Activated effector memory CD4-positive, alpha-beta T cell treated with anti-CD3 and anti-CD28 coated beads, Interleukin-2, amount 50 U/mL, for 16 hours (primary cell): ENCODE data around the gene BANF1.

Experiments used
- DNase-seq: peaks from one replicate; pipeline ENCODE4 v3.0.0-alpha.2; 2020

Gene BANF1

DNA sequence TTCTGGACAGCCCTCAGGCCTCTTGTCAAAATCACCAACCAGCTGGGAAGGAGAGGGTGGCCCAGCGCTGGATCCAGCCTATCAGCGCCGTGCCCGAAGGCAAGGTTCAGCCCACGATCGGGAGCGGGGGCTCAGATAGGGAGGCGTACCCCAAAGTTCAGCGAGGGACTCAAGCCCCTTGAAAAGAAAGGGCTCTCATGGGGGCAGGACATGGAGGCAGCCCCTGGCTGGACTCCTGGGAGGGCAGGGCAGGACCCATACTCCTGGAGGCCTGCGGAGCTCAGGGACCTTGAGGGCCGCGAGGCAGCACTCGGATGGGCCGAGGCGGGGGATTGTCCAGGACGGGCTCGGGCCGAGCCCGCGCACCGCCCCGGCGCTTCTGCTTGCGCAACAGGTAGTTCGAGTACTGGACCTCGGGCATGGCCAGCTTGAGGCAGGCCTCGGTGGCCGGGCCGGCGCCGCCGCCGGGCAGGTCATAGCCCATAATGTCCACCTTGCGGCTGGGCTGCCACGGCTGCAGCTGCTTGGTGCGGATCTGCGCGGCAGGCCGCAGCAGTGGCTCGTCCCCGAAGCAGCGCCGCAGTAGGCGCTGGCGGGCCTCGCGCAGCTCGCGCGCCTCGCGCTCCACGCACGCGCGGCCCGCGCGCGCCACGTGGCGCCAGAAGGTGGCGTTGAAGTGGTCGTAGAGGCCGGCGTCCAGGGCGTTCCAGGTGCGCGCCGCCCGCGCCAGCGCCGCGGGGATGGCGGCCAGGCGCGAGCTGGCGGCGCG is 40.1 kb downstream of the BANF1 start:
- no peak for DNase-seq

DNA sequence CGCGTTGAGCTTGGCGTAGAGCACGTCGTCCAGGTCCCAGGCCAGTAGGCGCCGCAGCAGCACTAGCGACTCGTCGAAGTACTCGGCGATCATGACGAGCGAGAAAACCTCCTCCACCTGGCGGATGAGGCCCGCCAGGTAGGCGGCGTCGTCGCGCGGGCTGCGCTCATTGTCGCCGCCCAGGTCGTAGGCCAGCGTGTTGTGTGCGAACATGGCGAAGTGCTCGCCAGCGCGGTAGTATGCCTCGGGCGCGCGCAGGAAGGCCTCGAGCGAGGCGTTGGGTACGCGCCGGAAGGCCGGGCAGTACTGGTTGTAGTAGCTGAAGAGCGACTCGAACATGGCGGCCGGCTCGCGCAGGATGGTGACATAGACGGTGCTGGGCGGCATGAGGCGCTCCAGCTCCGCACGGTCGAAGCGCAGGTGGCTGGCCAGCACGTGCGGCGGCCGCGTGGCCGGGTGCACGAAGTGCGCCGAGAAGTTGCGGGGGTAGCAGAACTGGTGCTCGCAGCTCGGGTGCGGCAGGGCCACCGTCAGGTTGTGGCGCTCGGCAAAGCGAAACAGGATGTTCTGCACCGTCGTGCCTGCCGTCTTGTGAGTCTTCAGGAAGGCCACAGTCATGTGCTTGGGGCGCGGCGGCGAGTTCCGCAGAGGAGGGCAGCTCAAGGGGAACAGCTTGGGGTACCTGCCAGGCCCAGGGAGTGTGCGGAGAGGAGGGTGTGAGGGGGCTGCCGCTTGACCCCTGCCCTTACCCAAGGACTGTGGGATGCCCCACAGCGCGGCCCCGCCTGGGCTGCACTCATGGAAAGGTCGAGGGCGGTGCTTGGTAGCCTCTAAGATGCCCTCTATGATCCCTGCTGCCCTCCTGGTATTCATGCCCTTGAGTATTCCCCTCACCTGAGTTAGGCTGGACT is 40.9 kb downstream of the BANF1 start:
- DNase-seq = no peak

DNA sequence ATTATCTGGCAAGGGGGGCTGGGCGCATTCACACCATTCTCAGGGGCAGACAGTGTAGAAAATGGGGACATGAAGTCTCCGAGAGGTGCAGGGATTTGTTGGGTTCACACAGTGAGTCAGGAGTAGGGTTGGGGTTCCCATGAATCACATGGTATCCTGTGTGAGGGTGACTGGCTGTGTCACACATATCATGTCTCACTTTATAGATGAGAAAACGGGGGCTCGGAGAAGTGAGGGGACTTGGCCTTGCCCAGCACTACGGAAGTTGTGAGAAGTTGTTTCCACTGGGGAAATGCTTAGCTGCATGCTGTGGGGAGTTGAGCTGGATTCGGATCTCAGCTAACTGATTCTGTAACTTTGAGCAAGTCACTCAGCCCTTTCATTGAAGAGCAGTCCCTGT is 42.5 kb downstream of the BANF1 start:
- peak; percentile 67 for DNase-seq

DNA sequence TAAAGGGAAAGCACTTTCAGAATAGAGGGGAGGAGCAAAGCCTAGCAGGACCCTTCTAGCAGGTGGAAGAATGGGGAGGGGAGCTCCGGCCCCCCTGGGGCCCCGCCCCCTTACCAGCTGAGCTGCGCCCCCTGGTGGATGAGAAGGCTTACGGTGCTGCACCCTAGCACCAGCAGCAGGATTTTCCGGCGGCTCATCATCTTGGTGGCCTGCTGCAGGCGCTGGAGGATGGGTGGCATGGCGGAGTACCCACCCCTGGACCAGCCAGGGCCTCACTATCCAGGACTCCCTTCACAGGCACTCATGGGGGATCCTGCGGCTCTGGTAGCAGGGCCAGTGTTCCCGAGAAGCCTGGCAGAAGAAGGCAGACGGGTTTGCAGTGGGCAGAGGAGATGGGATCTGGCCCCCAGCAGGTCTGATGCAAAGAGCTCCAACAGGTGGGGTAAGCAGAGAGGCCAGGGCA is 42.9 kb downstream of the BANF1 start:
- peak; percentile 95 for DNase-seq

DNA sequence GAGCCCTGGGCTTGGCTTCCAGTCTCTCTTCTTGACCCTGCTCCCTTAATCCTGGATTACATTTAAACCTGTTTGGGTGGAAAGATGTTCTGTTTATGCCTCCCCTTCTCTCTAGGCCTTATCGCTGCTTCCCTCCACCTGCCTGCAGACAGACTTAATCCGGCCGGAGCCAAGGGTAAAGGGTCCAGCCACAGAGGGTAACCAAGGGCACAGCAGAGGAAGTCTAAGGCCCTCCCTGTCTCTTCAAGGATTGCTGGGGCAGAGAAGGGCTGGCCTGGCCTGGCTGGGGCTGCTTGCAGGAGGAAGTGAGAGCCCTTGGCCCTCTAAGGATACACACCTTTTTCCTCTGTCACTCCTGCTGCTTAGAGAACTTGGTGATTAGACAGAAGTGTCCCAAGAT is 44.6 kb downstream of the BANF1 start:
- no peak for DNase-seq

DNA sequence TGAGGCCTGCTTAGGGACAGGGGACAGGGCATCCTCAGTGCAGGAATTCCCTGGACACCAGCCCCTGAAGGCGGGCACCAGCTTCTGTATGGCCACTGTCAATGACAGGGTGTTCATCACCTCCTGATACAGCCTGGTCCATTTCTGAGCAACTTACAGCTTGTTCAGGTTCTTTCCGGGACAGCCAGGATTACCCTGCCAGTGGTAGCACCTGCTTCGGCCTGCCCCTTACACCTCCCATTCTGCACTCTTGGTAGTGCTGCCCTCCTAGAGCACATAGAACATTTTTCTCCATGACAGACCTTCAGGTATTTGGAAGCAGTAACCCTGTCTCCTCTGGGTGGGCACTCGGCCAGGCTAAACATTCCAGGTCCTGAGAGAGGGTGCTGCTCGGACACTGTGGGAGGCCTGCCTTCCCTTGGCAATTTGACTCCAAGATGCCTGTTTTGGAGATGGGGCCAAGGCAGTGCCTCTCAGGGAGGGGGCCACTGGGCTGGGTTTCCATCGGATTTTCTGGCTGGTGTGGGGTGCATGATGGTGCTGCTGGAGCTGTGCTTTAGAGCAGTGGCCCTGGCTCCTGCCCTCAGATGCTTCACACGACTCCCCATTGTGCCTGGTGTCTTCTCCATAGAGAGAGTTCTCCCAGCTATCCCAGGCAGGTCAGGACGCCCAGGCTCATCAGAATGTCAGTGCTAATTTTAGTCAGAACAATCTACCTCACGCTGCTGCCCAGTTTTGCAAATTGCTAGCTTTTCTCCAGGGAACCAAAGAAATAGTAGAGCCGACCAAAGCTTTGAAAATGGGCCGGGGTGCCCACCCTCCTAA is 45.5 kb downstream of the BANF1 start:
- no peak for DNase-seq

DNA sequence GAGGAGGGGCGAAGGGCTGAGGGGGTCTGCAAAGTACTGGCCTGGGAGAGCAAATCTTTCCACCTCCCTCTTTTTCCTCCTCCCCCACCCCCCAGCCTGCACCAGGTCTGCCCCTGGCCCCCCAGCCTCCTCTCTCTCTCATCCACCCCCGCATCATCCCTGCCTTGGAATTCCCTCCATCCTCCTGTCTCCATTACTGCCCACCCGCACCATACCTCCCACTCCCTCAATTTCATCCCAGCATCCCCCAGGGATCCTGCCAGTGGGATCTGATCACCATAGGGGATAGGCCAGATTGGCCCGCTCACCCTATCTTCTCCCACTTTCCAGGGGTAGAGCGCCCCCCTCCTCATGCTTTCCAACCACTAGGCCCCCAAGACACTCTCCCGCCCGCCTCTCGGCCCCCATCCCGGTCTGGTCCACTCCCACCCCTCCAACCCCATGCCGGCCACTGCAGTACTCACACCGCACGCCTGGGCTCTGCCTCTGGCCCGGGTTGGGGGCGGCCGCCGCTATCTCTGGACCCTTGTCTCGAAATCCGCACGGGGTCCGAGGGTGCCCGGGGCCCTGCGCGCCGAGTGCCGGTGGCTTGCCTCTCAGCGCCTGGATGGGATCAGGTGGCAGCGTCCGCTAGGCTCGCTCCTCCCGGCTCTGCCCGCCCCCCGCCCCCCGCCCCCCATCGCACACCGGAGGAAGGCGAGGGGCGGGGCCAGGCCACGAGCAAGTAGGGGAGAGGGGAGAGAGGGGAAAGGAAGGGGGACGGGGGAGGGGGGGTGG is 46.4 kb downstream of the BANF1 start, which contains the start of gene GAL3ST3:
GAL3ST3 (minus strand) TSS at position 615 of the 777 bp plus-strand sequence. CDS start 3,746 bp downstream, outside the sequence.
- DNase-seq = no peak

DNA sequence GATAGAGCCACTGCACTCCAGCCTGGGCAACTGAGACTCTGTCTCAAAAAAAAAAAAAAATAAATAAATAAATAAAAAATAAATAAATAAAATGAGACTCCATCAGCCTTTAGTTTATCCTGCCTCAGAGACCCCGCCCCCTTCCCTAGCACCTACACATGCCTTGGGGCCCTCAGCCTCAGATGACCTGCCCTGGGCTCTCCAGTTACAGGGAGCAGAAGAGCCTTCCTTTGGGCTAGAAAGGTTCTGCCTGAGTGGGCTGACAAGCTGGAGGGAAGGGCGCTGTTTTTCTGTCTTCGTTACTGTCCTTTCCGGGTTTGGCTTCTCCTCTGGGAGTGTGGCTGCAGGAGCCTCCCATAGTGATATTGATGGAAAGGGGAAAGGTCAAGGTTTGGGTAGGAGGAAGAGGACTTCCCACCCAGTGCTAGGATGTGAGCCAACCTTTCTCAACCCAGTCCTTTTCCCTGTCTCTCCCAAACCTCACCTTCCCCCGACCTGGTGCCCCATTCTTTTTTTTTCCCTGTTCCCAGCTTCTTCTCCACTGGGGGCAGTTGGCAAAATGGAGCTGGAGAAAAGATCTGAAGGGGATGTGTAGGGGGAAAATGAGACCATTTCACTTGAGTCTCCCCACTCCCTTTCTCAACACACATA is 48.4 kb downstream of the BANF1 start:
- no peak for DNase-seq

DNA sequence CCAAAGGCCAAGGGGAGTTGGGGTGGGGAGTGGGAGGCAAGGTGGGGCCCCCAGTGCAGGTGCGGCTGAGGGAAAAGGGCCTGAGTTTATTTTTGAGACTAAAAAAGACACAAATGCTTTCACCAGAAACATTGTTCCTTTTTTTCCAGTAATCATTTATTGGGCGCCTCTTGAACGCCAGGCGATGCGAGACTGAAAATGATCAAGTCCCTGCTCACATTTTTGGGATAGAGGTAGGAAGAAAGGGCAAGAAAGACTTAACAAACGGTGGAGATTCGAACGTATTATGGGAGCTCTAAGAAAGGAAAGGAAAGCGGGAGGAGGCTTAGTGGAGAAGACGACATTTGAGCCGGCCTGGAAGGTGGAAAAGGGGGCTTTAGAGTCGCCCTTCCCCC is 49.1 kb downstream of the BANF1 start:
- DNase-seq = no peak

DNA sequence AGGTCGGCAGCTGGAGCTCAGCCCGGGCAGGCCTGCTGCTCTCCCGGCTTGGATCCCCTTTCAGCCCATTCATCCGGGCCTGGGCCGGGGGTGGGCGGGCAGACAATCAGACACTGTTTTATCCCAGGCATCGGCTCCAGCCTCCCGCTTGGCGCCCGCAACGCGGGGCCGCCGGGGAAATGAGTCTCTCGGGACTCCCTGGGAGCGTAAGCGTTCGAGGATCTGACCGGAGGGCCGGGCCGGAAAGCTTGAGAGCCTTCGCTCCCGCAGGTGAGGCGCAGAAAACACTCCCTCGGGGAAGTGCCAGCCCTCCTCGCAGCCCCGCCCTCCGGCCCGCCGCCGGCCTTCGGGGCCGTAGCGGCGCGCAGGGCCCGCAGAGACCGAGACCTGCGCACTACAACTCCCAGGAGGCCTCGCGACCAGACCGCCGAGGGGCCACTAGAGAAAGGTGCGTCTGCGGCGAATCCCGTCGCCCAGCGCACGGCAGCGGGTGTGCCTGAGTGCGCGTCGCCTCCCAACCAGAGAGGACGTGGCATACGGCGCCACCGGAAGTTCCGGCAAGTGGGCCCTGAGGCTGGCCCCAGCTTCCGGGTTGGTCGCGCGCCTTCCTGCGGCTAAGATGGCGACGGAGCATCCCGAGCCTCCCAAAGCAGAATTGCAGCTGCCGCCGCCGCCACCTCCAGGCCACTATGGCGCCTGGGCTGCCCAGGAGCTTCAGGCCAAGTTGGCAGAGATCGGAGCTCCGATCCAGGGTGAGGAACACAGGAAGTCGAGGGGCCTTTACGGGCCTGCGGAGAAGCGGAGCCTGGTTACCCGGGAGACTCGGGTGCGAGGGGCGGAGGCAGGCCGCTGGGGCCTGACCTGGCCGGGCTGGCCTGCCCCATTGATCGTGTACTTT is 49.7 kb downstream of the BANF1 start, which contains the start of gene SF3B2:
SF3B2 (plus strand) TSS at position 599 of the 898 bp plus-strand sequence; CDS start at position 620, 21 bp downstream.
- DNase-seq = peak; percentile 99

DNA sequence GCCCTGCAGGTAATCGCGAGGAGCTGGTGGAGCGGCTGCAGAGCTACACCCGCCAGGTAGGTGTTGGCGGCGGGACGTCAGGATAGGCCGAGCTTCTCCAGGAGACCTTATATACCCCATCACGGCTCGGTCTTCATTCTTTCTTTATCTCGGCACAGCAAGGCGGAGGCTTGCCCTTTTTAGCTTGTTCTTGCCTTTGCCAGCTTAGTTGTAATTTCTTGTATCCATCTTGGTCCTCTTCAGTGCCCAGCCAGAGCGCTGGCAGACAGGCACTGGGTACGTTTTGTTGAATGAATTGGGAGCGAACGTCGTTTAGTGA is 50.3 kb downstream of the BANF1 start:
- DNase-seq = no peak
